ENCODE results near the gene COL5A2.

- TF ChIP-seq, protein P1, sequence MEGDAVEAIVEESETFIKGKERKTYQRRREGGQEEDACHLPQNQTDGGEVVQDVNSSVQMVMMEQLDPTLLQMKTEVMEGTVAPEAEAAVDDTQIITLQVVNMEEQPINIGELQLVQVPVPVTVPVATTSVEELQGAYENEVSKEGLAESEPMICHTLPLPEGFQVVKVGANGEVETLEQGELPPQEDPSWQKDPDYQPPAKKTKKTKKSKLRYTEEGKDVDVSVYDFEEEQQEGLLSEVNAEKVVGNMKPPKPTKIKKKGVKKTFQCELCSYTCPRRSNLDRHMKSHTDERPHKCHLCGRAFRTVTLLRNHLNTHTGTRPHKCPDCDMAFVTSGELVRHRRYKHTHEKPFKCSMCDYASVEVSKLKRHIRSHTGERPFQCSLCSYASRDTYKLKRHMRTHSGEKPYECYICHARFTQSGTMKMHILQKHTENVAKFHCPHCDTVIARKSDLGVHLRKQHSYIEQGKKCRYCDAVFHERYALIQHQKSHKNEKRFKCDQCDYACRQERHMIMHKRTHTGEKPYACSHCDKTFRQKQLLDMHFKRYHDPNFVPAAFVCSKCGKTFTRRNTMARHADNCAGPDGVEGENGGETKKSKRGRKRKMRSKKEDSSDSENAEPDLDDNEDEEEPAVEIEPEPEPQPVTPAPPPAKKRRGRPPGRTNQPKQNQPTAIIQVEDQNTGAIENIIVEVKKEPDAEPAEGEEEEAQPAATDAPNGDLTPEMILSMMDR (conservative IDR thresholded peaks at IDR 0.05 in 1 of 2, IDR thresholded peaks at IDR 0.05 in 1 of 2; ENCODE audit: extremely low read depth in 1 of 2, insufficient read depth in 1 of 2, low read depth in 1 of 2, low read length in 2 of 2), result no peak
- TF ChIP-seq EZH2 (IDR thresholded peaks at IDR 0.05; ENCODE audit: borderline replicate concordance, low read length), result no peak
These were observed 17.0 kb downstream of the COL5A2 start for GRCh38 chr2:189162566-189162965.
